C1 segment of cervical spinal cord (tissue), 14 donors: ENCODE results near the gene SLC8A1.

Experiments
- DNase-seq, 14 donors: peaks; one replicate each; lab custom pipeline; 2025; lab: John Stamatoyannopoulos, UW

The SLC8A1 gene

DNA sequence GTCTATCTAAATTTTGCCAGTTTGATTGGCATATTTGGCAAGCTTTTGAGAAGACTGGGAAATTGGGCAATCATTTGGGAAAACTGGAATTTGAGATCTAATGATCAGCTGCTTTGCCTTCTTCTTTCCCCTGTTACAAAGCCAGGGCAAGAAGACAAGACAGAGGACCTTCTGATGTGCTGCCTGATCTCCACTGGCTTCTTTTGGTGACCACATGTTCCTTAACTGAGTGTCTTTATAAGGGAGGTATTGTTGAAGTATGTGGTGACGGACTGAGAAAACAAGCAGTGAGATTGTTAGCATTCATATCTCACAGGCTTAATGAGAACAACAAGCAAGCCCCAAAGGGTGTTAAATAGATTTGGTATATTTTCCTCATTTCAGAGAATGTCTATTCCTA is 175.8 kb downstream of the SLC8A1 start:
- DNase-seq = no peak

- no peak for DNase-seq
These were observed 177.6 kb downstream of the SLC8A1 start for GRCh38 chr2:40274270-40274669.

GRCh38 chr2:40273734-40274182 is 178.1 kb downstream of the SLC8A1 start:
- DNase-seq = no peak

DNA sequence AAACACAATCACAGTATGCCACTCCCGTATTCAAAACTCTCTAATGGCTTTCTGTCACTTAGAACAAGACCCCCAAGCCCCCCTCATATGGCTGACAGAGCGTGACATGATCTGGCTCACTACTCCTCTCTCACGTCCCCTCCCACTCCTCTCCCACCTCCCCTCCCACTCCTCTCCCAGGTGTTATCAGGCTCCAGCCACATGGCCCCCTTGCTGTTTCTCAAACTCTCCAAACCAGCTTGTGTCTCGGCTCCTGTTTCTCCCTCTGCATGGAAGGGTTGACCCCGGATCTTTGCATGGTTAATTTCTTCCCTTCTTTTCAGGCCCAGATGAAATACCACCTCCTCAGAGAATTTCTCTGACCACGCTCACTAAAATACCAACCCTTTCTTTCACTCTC is 180.8 kb downstream of the SLC8A1 start:
- DNase-seq = no peak

GRCh38 chr2:40270372-40270771 is 181.5 kb downstream of the SLC8A1 start:
- DNase-seq = no peak

DNA sequence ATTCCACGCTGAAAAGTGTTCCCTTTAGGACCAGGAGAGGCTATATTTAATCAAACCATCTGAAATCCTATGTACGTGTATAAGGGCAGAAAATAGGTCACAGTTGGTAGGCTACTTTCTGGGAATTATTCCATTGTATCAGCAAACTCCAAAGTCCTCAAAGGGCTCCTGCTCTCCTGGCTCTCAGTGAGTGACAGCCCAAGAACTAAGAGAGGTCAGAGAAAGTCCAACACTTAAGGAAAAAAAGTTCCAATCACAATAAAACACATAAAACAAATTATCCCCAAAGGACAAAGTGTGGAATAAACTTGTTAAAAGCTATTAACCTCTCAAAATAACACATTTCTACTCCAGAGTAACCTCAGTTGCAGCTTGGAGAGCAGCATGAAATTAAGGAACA is 183.3 kb downstream of the SLC8A1 start:
- DNase-seq = no peak

DNA sequence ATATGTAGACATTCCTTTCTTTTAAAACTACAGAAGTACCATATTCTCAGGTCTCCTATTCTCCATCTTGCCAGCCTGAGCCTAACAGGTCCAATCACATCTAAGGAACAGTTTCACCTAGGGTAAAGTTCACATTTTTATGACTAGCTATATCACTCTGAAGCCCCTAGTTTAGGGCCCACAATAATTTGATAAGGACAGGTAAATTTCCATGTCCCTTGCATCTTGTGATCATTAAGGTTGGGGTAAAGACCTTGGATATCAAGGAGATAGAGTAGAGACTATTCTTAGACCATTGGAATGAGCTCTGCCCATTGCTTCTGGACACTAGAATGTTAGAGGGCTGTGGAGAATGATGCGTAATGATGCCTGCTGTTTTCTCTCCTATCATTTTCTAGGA is 185.7 kb downstream of the SLC8A1 start:
- DNase-seq = no peak

GRCh38 chr2:40265602-40266001 is 186.3 kb downstream of the SLC8A1 start:
- no peak for DNase-seq

DNA sequence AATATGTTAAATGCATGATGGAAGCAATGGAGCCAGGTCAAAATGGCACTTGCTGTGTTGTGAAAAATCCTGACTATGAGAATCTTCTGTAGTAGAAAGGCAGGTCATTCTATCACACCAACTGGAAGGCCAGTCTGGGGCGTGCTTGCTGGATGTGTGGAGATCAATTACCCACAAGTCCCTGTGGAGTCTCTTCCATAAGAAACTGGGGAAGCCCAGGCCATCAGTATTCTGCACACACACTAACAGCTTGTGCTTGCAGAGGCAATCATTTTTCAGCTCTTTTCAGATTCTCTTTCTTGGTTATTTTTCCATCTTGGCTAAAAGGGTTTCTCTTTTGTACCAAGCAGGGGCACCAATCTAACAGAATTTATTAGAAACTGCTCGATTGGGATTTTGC is 190.8 kb downstream of the SLC8A1 start:
- no peak for DNase-seq

DNA sequence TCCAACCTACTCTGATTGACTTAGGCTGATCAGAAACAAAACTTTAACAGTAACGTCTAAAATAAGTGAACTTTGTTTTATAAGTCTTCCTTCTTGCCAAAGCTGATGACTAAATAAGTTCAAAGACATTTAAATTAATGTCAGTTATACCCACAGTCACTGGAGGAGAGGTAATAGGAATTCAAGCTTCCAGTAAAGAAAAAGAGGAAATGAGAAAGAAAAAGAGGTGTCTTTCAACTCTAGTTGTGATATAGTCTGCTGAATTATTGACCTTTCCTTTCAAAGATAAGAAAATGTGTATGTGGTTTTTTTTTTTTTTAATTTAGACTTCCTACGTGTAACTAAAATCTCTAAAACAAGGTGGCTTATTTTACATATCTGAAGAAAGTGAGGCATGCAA is 191.5 kb downstream of the SLC8A1 start:
- no peak for DNase-seq

DNA sequence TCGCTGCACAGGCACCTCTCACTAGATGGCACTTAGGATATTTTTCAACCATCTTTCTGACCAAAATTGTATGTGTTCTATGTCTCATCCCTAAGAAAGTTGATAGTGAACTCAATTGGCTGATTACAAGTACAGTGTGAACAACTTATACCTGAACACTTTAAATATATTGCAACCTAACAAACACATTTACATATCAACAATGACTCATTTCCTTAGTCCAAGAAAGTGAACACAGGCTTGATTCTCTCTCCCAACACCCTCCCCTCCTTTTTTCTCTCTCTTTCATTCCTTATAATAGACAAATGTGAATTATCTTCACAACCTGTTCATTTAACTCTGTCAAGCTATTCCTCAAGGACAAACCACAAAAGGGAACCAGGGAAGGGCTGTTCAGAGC is 192.0 kb downstream of the SLC8A1 start:
- no peak for DNase-seq

GRCh38 chr2:40258135-40258457 is 193.8 kb downstream of the SLC8A1 start:
- DNase-seq = no peak

DNA sequence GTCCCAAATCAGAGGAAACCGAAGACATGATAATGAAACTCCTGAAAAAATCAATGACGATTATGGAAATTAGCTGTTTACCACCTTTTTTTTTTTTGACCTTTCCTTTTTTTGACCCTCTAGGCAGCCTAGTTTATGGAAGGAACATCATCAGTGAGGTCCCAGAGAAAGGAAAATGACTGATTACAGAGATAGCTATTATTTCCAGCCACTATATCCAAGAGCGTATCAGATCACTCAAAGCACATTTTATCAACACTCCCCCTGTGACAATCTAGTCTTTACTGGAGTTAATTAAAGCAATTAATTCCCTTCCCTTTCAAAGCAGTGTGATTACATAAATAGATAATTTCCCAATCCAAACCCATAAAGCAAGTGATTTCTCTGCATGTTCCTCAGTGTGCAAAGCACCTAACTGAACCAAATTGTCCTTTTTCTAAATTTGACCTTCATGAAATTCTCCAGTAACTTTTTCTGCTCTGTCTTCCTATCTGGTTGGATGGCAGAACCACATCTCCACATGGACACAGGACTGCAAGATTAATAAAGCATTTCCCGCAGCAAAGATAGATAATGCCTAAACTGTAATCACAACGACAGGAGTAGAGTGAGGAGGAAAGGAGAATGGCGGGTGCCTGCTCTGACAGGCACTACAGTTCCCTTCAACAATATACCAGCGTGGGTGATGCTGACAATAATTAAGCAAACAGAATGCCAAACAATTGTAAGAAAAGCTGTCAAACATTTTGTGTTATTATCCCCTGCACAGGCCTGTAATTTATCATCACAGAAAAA is 194.4 kb downstream of the SLC8A1 start:
- DNase-seq = no peak

GRCh38 chr2:40256649-40257048 is 195.2 kb downstream of the SLC8A1 start:
- DNase-seq = no peak

DNA sequence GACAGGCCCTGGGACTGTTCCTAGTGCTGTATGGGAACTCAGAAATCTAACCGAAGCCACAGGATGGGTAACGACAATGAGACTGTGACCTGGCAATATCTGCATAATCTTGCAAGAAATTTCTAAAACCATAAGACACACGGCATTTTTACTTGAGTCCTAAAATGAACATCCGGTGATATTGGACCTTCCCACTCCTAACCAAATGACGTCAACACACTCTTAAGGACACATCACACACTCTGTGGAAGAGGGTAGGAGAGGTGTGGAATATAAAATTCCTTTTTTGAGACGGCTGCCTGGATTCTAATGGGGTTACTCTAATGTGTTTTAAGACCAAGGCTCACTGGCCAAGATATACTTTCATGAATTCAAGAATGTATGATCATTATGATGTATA is 195.9 kb downstream of the SLC8A1 start:
- DNase-seq = no peak

GRCh38 chr2:40255103-40255502 is 196.8 kb downstream of the SLC8A1 start:
- DNase-seq = no peak

DNA sequence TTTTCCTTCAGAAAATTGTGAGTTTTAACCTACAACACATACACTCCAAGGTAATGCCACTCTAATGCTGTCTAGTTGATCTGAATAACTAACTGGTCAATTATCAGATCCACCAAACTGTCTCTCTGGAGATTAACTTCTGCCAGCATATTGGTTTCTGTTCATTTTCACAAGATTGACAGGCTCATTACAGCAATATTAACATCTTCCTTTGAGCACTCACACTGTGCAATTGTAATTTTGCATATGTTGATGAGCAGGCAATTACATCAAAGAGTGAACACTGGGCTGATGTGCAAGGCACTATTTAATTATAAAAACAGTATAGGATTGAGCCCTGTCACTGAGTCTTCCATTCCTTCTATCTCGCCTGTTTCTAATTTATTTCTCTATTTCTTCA is 197.3 kb downstream of the SLC8A1 start:
- no peak for DNase-seq

DNA sequence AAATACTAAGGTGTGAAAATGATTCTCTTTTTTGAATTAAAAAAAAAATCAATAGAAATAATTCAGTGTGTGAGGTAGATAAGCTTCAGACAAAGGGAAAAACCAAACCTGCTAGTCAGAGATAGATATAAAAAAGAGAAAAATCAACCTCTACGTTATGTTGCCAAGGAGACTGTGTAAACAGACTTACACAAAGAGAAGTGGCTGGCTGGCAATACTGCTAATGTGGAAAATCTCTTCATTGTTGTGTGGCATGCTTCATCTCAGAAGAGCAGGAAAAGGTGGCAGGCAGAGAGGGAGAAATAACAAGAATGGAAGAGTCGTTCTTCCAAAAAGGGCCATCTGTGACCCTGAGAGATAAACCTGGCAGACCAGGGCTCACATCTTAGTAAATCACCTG is 200.8 kb downstream of the SLC8A1 start:
- no peak for DNase-seq

DNA sequence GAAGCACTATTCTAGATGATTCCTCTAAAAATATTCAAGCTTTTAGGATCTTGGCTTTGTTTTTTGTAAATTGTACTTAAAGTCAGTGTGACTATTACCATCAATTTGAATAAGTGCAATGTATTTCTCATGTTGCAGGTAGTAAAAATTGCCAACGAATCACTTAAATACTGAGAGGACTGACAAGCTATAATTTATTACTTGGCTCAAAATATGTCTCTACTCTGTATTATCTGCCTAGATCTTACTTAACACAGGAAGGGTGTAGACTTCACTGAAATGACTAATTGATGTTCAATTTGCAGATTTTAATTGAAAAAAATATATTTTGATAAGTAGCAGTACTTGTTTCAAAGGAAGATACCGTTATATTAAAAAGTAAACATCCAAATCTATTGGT is 202.3 kb downstream of the SLC8A1 start:
- no peak for DNase-seq

- DNase-seq = no peak
These were observed 203.6 kb downstream of the SLC8A1 start for GRCh38 chr2:40248294-40248693.

- peak in 4 of 14 donors; percentile 2 to 20 (median 9) for DNase-seq
These were observed 207.2 kb downstream of the SLC8A1 start for GRCh38 chr2:40244675-40245074.

DNA sequence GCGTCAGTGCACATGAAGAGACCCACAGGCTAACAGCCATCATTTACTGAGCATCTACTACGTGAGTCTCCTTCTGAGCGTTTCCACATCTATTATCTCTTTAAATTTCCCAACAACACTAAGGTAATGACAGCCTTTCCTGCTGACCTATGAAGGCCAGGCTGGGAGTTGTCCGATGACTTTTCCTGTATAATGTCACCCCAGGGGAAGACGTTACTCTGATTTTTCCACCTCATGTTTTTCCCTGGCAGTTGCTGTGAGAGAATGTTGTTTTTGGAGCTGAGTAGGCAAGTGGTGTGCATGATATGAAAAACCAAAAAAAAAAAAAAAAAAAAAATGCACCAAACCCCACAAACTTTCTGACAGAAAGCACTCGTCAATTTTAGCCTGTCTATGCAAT is 207.6 kb downstream of the SLC8A1 start:
- DNase-seq = no peak

DNA sequence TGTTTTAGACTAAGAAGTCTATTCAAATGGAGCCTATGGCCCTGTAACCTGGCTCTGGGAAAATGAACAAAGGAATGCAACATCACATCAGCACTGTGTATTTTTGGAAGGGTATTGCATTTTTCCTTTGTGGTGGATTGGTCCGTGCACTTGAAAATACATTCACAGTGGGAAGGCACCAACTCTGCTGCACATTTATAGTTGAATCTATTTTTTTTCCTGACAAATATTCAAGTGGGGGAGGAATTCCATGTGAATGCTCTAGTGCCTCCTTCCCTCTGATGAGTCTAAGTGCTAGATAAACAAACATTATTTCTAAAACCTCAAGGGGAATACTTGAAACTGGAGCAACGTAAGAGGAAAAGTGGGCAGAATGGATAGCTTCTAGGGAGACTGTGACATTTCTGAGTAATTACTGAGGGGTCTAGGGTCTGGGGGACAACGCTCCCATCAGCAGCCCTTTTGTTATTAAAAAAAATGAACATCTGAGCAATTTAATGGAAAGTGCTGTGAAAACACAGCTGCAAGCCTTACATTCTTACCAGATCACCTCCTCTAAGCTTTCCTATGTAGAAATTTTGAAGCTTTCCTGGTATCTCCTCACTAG is 208.2 kb downstream of the SLC8A1 start:
- no peak for DNase-seq

GRCh38 chr2:40242315-40242714 is 209.6 kb downstream of the SLC8A1 start:
- no peak for DNase-seq
